GM19395 (cell line): Measurements from ENCODE around the gene SPTLC3.
"Not testable (repeated sequence)": the region's sequence is repeated elsewhere in the genome, so short reads cannot be mapped to it uniquely, and the experiment has no call there.

Source experiments
- ATAC-seq: cut with Tn5 transposase; IDR thresholded peaks from one replicate; pipeline ENCODE4 v1.9.1; 2021; ENCODE audit warnings: mild to moderate bottlenecking, moderate library complexity; ENCODE audit not compliant: unreplicated experiment

SPTLC3 gene

DNA sequence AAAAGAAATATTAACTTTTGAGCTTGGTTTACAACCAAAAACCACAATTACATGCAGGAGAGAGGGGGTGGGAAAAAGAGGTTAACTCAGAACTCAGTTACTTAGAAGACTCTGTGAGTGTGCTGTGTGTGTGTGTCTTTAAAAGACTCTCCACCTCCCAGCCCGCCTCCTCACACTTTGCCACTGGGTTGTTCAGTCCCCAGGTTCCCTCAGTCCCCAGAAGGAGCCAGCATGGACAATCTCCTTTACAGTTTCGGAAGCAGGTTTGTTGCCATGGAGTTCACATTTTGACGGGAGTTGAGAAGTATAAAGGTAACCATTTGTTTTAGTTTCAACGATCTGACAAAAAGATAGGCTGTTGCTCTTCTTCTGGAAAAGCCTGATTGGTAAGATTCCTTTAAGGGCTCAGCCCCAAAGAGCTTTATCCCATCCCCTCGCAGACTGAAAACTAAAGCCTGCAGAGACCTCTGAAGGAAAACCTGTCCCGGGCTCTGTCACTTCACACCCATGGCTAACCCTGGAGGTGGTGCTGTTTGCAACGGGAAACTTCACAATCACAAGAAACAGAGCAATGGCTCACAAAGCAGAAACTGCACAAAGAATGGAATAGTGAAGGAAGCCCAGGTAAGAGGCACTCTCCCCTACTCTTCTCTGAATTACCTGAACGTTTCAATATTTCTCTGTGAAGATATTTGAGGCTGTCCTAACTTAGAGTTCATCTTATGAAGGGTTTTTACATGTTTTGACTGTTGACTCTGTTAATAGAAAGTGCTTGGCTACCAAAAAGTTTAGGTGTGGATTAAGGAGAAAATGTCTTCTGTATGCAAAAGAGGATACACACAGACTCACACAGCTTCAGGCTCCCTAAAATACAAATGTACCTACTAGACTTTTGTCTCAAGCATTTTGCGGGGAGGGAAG lies at the start of gene SPTLC3:
Gene SPTLC3 (plus strand): TSS at position 212 of the 921 bp plus-strand sequence. CDS start 296 bp downstream, at position 508.
- peak; percentile 39 for ATAC-seq

DNA sequence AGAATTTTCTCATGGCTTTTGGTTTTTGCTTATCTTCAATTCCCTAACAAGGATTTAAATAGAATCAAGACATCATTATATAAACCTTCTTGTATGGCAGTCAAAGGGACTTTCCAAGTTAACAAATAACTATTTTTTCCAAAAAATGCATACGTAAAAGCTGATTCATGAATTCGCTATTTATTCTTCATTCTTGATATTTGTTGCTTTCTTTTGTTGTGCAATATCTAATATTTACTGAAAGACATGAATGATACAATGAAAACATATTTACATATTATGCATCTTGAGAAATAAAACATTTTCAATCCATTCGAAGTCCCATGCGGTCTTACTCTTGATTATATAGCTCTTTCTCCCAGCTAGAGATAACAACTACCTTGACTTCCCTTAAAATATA lies 47.0 kb upstream of the SPTLC3 start:
- no peak for ATAC-seq

DNA sequence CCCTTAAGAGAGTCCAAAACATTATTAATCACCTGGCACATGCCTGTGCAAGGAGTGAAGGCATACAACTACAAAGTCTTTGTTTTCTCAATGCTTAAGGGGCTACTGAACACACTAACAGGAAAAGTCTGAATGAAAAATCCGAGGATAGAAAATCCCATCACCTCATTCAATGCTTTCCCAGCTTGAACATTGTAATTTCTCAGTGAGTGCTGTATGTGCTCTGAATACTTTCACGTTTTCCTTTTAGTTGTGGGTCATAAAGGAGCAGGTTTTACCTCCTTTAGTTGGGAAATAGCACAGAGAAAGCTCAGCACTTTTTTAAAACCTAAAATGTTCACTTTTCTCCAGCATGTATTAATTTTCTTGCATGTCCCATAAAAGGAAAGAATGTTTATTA lies 45.9 kb upstream of the SPTLC3 start:
- ATAC-seq, result no peak

DNA sequence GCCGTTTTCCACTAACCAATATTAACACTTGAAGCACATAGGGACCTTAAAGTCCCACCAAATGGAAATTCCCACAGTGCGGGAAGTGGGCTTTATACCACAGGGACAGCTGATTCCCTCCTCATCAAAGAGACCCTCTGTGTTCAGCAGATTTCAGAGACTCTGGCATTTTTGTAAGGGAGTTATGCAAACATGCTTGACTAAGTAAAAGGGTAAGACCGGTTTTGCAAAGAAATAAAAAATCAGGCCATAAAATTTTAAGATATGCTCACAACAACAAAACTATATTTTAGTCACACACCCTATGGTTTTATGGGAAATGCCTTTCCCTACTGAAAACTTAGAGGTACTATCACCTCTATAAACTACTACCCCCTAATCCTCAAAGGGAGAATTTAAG lies 45.4 kb upstream of the SPTLC3 start:
- ATAC-seq, result no peak

DNA sequence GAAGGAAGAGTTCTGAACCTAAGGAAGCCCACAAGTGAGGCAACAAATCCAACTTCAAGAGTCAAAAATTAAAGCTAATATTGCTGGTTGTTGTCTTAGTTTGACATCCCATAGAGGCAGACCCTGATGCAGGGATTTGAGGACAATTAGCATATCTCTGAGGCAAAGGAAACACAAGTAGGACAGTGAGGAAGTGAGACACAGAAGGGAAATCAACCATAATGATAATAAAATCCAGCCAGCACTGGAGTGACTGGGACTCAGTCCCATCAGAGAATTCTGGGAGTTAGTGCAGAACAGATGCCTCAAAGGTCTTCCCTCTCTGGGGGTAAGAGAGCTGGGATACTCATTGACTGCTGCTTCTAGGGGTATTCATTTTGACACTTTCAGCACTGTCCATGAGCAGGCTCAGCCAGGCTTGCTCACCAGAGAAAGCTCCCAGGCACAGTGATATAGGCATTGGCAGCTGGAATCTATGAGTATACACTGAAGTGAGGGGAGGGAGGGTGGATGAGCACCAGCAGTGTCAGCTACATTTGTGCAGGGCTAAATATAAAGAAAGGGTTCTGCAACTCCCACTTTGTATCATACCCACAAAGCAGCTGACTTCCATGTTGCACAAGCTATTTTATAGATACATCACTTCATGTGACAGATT lies 43.4 kb upstream of the SPTLC3 start:
- ATAC-seq, result no peak

DNA sequence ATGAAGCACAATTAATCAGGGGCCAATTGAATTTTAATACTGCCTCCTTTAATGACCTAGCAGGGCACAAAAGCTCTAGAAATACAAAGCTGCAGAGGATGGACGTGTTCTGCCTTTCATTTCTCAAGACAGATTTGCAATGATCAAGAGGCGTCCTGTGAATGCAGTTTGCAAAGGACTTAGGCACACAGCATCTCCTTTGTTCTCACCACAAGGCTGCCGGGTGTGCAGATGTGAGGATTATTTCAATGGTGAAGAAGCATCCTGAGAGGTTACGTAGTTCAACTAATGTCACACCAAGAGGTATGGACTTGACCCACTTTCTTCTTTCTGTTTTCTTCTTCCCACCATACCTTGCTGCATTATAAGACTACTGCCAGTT lies 42.9 kb upstream of the SPTLC3 start:
- no peak for ATAC-seq

DNA sequence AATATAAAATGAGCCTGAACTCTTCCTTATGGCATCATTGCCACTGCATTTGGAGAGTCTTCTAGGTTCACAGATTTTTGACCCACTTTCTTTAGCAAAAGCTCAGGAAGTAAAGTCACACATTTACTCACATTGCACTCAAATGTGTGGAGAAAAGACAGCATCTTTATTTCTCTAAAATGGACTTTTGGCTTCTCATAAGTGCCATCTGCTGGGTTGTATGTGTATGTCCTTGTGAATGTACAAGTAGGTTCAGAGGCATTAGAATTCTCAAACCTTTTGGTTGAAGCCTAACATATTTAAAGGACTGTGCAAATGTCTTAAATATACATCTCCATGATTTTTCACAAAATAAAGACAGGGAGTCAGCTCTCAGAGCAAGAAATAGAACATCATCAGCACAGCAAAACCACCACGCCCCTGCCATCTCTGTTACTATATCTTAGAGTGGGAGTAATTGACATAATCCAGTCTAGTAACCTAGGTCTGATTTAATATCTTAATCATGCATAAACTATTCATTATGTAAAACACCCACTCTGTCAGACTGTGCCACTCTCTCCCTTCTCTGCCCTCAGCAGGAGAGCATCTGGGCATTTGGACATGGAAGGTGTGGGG lies 42.2 kb upstream of the SPTLC3 start:
- ATAC-seq, result no peak

DNA sequence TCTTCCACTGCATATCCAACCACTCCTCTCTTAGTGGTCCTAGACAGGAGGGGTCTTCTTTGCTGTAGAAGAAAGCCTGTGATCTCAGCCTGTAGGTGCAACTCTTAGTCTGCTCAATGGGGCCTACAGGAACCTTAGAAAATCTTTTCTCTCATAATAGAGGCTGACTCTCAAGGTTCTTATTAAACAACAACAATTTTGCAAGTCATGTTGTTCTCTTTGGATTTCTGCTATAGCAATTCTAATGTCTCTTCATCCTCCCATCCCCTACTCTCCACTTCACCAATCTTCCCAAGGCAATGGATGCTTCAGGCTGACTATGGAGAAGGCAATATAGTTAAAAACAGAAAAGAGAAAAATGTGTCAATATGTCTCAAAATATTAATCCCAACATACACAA lies 40.8 kb upstream of the SPTLC3 start:
- no peak for ATAC-seq

DNA sequence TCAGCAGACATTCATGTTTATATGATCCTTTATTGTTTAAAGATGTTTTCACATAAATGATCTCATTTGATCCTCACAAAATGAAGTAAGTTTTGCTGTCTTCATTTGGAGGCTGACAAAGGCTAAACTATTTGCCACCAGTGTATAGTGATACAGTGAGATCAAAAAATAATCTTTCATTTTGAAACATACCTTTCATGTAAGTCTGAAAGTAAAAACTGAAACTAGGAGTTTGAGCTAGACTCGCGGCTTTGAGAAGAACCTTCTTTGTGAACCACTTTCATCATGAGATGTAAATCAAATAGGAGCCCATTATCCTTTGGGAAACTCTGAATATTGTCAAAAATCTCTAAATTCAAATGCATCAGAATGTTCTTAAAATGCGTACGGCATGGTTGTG lies 40.3 kb upstream of the SPTLC3 start:
- no peak for ATAC-seq

DNA sequence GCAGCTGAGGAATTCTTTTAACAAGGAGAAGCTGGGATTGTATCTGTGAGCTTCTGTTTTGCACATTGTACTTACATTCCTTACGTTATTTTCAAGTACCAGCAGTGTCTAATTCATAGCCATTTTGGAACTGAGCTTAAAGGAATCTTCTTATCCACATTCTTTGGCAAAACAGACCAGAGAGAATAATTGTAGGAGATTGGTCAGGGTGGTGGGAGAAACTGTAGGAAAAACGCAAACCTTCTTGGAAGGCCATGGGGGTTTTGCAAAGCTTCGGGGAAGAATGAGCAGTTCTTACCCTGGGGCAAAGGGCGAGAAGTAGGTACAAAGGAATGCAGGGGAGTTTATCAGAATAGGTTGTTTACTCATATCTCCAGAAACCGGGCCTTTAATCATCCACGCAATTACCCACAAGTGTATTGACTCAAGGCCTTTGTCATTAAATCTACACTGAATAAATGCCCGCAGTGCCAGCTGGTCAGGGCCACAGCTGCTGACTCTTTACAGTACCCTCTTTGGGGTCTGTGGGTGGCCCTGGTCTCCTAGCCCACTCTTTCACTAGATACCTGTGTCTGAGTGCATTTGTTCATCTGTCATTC lies 39.6 kb upstream of the SPTLC3 start:
- no peak for ATAC-seq

DNA sequence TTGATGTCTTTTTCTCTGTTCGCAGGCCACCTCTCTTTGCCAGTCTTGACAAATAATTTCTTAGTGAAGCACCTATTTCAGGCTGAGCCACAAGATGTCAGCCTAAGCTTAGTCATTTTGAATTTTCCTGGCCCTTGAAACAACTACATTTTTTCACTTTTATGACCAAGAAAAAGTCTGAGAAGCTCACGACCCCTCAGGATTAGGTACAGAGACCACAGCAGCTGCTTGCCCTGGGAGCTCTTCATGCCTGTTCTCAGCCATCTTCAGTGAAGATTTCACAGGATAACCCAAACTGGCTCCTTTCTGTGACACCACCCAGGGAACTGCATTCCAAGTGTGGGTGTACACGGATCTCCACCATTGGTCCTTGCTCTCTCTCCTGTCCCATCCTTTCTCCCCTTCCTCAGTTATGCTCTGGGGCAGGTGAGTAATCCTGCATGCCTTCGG lies 38.4 kb upstream of the SPTLC3 start:
- ATAC-seq, result no peak

DNA sequence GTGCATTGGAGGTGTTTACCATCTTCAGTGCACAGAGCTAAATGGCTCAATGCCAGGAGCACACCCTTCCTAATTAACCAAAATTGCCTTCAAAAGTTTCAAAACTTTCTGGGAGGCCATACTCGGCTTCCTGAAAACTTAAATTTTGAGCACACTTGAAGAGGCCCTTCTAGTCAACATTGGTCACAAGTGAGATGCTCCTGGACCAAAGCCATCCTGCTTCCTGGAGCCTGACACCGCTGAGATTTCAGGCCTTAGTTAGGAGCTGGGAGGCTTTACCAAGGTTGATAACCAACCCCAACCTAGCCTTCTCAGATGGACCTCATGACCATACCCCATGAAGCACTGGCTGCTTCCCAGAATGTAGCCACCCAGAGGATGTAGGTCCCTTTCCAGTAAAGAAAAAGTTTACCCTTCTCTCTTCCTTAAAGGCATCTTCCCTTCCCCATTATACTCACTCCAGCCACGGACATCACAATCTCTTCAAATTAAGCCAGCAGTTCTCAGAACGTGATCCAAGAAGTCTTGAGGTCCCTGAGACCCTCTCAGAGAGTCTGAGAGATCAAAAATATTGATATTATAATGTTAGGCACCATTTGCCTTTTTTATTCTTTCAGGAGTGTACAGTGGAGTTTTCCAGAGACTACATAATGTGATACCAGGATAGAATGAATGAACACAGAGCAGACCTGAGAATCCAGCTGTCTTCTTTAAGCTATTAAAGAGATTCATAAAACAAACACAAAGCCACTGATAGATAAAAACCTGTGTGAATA lies 32.8 kb upstream of the SPTLC3 start:
- no peak for ATAC-seq

DNA sequence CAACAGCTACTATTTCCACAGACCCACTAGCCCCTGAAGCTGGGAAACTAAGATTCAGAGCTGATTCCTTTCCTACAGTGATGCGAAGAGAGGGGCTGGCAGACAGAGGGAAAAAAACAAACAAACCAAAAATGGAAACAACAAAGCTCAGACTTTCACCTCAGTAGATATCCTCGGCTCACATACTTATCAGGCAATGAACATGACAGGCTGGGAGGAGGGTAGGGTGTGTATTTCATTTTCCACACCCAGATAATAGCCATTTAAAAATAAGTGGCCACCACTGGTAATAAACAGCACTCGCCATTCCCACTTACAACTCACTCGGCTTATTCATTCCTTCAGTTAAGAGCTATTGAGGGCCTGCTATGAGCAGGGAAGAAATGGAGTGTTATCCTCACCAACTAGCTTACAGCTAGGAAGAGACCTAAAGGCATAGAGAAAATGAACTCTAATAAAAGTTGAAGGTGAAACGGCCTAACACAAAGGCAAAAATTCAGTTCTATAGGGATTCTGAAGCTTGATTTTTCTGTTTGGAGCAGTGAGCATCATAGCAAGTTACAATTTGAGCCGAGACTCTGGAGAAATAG lies 32.0 kb upstream of the SPTLC3 start:
- no peak for ATAC-seq

DNA sequence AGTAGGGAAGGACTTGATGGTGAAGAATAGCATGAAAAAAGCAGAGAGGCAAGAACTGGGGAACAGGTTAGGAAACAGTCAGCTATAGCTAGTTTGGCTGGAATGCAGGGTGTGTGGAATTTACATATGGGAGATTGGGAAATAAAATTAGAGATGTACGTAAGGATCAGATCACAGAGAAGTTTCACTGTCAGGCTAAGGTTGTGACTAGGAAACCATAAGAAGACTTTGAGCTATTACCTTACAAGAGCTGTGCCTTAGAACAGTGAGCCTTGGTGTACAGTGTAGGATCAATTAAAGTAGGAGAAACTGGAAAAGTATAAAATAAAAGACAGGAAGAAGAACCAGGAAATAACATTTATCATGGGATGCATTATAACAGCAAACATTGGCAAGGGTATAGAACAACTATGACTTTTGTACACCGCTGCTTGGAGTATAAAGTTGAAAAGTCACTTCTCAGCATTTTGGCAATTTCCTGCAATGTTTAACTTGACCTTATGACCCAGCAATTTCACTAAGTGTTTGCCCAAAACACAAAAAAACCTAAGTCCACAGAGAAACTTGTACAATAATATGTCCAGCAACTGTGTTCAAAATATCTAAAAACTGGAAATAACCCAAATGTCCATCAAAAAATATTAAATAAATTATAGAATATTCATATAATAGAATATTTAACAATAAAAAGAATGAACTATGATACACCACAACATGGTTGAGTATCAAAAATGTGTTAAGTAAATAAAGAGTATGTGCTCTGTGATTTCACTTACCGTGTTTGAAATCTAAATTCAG lies 31.2 kb upstream of the SPTLC3 start:
- ATAC-seq, result no peak

DNA sequence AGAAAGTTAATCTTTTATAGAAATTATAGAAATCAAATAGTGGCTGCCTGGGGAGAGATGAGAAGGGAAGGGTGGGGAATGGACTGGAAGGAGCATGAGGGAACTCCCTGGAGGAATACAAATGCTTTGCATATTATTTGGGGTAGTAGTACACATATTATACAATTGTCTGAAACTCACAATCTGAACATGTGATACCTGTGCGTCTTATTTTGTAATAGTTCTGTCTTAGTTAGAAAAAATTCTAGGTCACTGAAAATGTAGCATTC lies 30.7 kb upstream of the SPTLC3 start:
- no peak for ATAC-seq

DNA sequence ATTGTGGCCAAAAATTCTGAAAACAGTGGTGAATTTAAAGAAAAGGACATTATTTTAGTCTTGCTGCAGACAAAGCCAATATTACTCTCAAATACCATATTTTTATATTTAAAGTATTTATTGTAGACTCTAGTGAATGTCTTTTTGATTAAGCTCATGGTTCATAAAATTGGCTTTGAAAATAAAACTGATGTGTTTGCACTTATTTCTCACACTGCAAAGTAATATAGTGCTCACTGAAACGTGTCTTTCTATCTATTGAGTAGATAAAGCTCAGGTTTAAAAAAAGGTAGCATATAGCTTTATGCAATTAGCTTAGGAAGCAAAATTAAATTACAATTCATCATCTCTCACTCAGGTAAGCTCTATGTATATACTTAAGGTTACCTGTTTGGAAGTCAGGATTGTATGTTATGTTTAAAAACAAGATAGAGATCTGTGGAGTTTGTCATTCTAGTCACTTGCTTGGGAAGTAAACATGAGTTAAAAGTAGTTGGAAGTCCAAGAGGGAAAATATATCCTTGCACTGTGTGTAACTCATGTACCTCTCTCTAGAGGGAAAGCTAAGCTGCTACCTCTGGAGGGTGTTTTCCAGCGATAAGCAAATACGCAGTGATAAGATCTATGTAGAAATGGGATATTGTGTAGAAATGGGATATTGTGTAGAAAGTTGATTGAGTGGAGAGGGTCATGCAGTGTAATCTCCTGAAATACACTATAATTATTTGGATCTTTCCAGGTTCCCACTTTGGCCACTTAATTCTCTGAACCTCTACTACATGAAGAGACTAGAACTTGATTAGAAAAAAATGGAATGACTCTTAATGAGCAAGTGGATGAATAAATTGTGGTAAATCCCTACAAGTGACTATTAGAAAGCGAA lies 29.9 kb upstream of the SPTLC3 start:
- no peak for ATAC-seq

DNA sequence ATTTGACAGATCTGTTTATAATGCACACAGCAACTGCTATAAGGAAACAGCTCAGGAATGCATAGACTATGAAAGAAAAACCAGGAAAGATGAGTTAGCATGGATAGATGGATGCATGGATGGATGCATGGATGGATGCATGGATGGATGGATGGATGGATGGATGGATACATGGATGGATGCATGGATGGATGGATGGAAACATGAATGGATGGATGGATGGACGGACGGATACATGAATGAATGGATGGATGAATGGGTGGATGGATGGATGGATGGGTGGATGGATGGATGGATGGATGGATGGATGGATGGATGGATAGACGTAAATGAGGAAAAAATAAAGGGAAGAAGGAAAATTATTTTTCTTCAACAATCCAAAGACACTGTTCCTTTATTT lies 29.1 kb upstream of the SPTLC3 start:
- ATAC-seq, result not testable (repeated sequence)

DNA sequence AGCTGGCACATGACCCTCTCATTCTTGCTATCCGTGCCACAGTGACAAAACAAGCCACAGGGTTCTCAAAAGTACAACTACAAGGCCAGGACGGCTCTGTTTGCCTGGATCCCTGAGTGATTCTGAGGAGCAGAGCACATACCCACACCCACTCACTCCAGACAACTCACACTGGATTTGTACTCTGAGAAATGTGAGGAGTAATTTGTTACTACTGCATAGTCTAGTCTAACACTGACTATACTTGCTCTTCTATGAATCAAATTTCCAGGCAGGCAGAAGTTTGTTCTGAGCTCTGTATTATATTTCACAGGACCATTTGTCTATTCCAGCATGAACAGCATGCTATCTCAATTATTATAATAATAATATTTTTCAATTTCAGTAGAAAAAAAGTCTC lies 26.7 kb upstream of the SPTLC3 start:
- ATAC-seq, result no peak
